ENCODE measurements around the gene DLG2. TPM values are rescaled to one million over a fixed set of nuclear protein-coding genes. Genes with fewer than 3 reads are reported as not detected.

DLG2 gene
- total RNA-seq, 1 experiment from 2014 or later = 2.7 TPM

DNA sequence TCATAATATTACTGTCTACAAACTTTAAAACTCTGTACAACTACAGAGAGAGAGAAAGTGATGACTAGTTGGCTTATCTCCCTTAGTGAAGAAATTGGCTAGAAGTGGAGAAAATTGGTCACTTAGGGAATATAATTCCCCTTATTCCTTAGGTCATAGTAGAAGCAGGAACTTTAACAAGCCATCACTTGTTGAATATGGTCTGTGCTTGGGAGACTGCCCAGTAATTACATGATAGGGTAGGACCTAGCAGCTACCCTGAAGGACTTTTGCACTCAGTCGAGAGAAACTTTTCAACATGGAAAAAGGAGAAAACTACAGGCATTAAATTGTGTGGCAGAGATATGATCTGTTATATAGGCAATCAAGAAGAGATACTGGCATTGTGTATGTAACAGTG lies 1764.5 kb downstream of the DLG2 start:
- no peak overlapping the region for H3K4me2 ChIP-seq (ENCODE audit: low read depth, low read length, poor library complexity, severe bottlenecking)

DNA sequence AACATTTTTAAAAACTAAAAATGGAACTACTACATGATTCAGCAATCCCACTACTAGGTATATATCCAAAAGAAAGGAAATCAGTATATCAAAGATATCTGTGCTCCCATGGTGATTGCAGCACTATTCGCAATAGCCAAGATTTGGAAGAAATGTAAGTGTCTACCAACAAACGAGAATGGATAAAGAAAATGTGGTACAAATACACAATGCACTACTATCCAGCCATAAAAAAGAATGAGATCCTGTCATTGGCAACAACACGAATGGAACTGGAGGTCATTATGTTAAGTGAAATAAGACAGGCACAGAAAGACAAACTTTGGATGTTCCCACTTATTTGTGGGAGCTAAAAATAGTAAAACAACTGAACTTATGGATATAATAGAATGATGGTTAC lies 1765.1 kb downstream of the DLG2 start:
- no peaks in the 10 kb centered on the region for H3K9me2 ChIP-seq (replicated peaks; ENCODE audit: insufficient read depth, low read length)
- H3K4me1 ChIP-seq (ENCODE audit: low read length) = no peaks in the 10 kb centered on the region
- H3K9ac ChIP-seq (ENCODE audit: low read length) = no peak overlapping the region

More for the DNA sequence above, 1764.5 kb downstream of the DLG2 start:
- no peak overlapping the region for H3K27ac ChIP-seq (ENCODE audit: low read length)
- no peak overlapping the region for H3K9ac ChIP-seq (ENCODE audit: low read length)
- H4K20me1 ChIP-seq (ENCODE audit: insufficient read depth, low read depth, low read length) = no peaks in the 10 kb centered on the region
- H3K4me1 ChIP-seq (ENCODE audit: low read length) = no peaks in the 10 kb centered on the region
- no peaks in the 10 kb centered on the region for H3K79me2 ChIP-seq (ENCODE audit: low read length)
- no peaks in the 10 kb centered on the region for H3K9me2 ChIP-seq (replicated peaks; ENCODE audit: insufficient read depth, low read length)
- H3K27me3 ChIP-seq (ENCODE audit: low read length) = no peaks in the 10 kb centered on the region
- no peak for DNase-seq
- no peak overlapping the region for H3K4me3 ChIP-seq (ENCODE audit: low read length)
- H3K9me3 ChIP-seq (ENCODE audit: low read length) = no peaks in the 10 kb centered on the region
- no peaks in the 10 kb centered on the region for H3K36me3 ChIP-seq (ENCODE audit: insufficient read depth, low read length)
- H2AFZ ChIP-seq (ENCODE audit: low read length) = no peak overlapping the region

DNA sequence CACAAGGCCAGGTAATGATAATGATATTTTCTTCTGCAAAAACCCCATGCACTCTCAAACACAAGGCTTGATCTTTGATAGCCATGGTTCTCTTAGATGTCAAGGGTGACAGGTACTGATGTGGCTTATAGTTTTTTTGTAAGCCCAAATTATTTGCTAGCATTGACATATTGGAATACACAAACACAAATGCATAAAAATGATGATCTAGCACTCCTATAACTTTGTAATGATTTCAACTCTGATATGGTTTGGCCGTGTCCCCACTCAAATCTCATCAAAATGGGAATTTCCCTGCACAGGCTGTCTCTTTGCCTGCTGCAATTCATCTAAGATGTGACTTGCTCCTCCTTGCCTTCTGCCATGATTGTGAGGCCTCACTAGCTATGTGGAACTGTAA lies 1768.5 kb downstream of the DLG2 start:
- H2AFZ ChIP-seq (ENCODE audit: low read length) = no peak overlapping the region
- no peaks in the 10 kb centered on the region for H3K79me2 ChIP-seq (ENCODE audit: low read length)
- H3K9me3 ChIP-seq (ENCODE audit: low read length) = no peaks in the 10 kb centered on the region
- H3K27ac ChIP-seq (ENCODE audit: low read length) = no peak overlapping the region
- no peak overlapping the region for H3K4me2 ChIP-seq (ENCODE audit: low read depth, low read length, poor library complexity, severe bottlenecking)
- no peak overlapping the region for H3K9ac ChIP-seq (ENCODE audit: low read length)
- H3K9me2 ChIP-seq (replicated peaks; ENCODE audit: insufficient read depth, low read length) = no peaks in the 10 kb centered on the region
- DNase-seq = no peak
- H3K4me1 ChIP-seq (ENCODE audit: low read length) = no peaks in the 10 kb centered on the region
- H4K20me1 ChIP-seq (ENCODE audit: insufficient read depth, low read depth, low read length) = no peaks in the 10 kb centered on the region
- H3K27me3 ChIP-seq (ENCODE audit: low read length) = no peaks in the 10 kb centered on the region
- no peaks in the 10 kb centered on the region for H3K36me3 ChIP-seq (ENCODE audit: insufficient read depth, low read length)
- no peak overlapping the region for H3K4me3 ChIP-seq (ENCODE audit: low read length)

More for the DNA sequence above, 1765.1 kb downstream of the DLG2 start:
- no peak overlapping the region for H3K27ac ChIP-seq (ENCODE audit: low read length)
- no peak overlapping the region for H3K4me2 ChIP-seq (ENCODE audit: low read depth, low read length, poor library complexity, severe bottlenecking)
- no peaks in the 10 kb centered on the region for H3K27me3 ChIP-seq (ENCODE audit: low read length)
- no peak overlapping the region for H2AFZ ChIP-seq (ENCODE audit: low read length)
- no peaks in the 10 kb centered on the region for H3K9me3 ChIP-seq (ENCODE audit: low read length)
- H3K4me3 ChIP-seq (ENCODE audit: low read length) = no peak overlapping the region
- no peak for DNase-seq
- no peaks in the 10 kb centered on the region for H4K20me1 ChIP-seq (ENCODE audit: insufficient read depth, low read depth, low read length)
- H3K36me3 ChIP-seq (ENCODE audit: insufficient read depth, low read length) = no peaks in the 10 kb centered on the region
- no peaks in the 10 kb centered on the region for H3K79me2 ChIP-seq (ENCODE audit: low read length)

DNA sequence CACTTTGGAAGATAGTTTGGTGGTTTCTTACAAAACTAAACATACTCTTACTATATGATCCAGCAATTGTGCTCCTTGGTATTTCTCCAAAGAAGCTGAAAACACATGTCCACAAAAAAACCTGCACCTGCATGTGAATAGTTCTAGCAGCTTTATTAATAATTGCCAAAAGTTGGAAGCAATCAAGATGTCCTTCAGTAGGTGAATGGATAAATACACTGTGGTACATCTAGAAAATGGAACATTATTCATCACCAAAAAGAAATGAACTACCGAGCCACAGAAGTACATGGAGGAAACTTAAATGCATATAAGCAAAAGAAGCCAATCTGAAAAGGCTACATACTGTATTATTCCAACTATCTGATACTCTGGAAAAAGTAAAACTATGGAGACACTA lies 1771.9 kb downstream of the DLG2 start:
- DNase-seq = no peak

DNA sequence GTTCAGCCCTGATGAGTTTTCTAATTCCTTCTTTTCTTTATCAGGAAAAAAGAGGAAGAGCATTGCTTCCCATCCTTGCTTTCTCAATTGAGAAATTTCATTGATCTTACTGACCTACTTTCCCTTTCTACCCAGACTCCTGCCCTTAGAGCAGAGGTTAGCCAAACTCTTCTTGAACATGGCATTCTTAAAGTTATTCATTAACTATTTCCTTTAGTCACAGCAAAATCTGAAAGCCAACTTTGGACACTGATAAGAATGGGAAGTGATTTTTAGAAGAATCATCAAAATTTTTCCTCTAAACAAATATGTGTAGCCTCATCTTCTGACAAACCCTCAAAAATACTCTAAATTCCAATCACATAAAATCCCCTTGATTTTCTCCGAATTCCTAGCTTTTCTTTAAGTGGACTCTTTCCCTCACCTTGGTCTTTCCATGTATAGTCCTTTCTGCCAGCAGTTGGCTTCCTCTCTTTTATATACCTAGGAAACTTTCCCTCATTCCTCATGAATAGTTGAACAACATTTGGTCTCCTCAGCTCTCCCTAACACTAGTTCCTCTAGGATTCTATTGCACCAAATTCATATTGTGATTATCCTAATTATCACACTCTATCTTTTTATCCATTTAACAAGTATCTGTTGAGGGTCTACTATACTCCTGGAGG lies 1774.2 kb downstream of the DLG2 start:
- Histone ChIP-seq H3K4me3 (ENCODE audit: low read length) (no peak overlapping the region), H3K27ac (ENCODE audit: low read length) (no peak overlapping the region), H3K27me3 (ENCODE audit: low read length) (no peaks in the 10 kb centered on the region), H3K9ac (ENCODE audit: low read length) (no peak overlapping the region), H3K4me1 (ENCODE audit: low read length) (no peaks in the 10 kb centered on the region), H3K36me3 (ENCODE audit: insufficient read depth, low read length) (no peaks in the 10 kb centered on the region), H3K9me3 (ENCODE audit: low read length) (no peaks in the 10 kb centered on the region), H2AFZ (ENCODE audit: low read length) (no peak overlapping the region), H3K9me2 (replicated peaks; ENCODE audit: insufficient read depth, low read length) (no peaks in the 10 kb centered on the region), H4K20me1 (ENCODE audit: insufficient read depth, low read depth, low read length) (no peaks in the 10 kb centered on the region), H3K79me2 (ENCODE audit: low read length) (no peaks in the 10 kb centered on the region), H3K4me2 (ENCODE audit: low read depth, low read length, poor library complexity, severe bottlenecking) (no peak overlapping the region)
- no peak for DNase-seq

More for the DNA sequence above, 1771.9 kb downstream of the DLG2 start:
- no peak overlapping the region for H3K9ac ChIP-seq (ENCODE audit: low read length)
- no peaks in the 10 kb centered on the region for H3K79me2 ChIP-seq (ENCODE audit: low read length)
- no peaks in the 10 kb centered on the region for H3K9me3 ChIP-seq (ENCODE audit: low read length)
- H3K36me3 ChIP-seq (ENCODE audit: insufficient read depth, low read length) = no peaks in the 10 kb centered on the region
- no peaks in the 10 kb centered on the region for H4K20me1 ChIP-seq (ENCODE audit: insufficient read depth, low read depth, low read length)
- no peaks in the 10 kb centered on the region for H3K9me2 ChIP-seq (replicated peaks; ENCODE audit: insufficient read depth, low read length)
- H3K27ac ChIP-seq (ENCODE audit: low read length) = no peak overlapping the region
- no peaks in the 10 kb centered on the region for H3K27me3 ChIP-seq (ENCODE audit: low read length)
- H3K4me3 ChIP-seq (ENCODE audit: low read length) = no peak overlapping the region
- no peaks in the 10 kb centered on the region for H3K4me1 ChIP-seq (ENCODE audit: low read length)
- H2AFZ ChIP-seq (ENCODE audit: low read length) = no peak overlapping the region
- H3K4me2 ChIP-seq (ENCODE audit: low read depth, low read length, poor library complexity, severe bottlenecking) = no peak overlapping the region

DNA sequence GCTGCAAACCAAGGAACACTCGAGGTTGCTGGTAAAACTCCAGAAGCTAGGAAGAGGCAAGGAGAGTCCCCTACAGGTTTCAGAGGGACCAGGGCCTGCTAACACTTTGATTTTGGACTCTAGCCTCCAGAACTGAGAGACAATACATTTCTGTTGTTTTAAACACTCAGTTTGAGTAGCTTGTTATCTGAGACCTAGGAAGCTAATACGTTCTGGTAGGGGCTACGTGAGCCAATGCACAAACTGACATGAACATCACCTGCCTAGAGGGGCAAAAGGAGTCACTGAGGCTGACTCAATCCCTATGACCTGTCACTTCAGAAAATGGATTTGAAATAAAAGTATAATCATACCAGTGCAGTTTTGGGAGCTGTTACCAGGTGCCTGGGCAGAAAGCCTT lies 1775.1 kb downstream of the DLG2 start:
- no peak overlapping the region for H3K4me2 ChIP-seq (ENCODE audit: low read depth, low read length, poor library complexity, severe bottlenecking)
- H3K9ac ChIP-seq (ENCODE audit: low read length) = no peak overlapping the region
- H3K27ac ChIP-seq (ENCODE audit: low read length) = no peak overlapping the region
- no peaks in the 10 kb centered on the region for H3K4me1 ChIP-seq (ENCODE audit: low read length)
- H3K4me3 ChIP-seq (ENCODE audit: low read length) = no peak overlapping the region
- H3K9me3 ChIP-seq (ENCODE audit: low read length) = no peaks in the 10 kb centered on the region
- no peak overlapping the region for H2AFZ ChIP-seq (ENCODE audit: low read length)
- H4K20me1 ChIP-seq (ENCODE audit: insufficient read depth, low read depth, low read length) = no peaks in the 10 kb centered on the region
- DNase-seq = no peak
- no peaks in the 10 kb centered on the region for H3K27me3 ChIP-seq (ENCODE audit: low read length)
- H3K79me2 ChIP-seq (ENCODE audit: low read length) = no peaks in the 10 kb centered on the region
- no peaks in the 10 kb centered on the region for H3K36me3 ChIP-seq (ENCODE audit: insufficient read depth, low read length)
- no peaks in the 10 kb centered on the region for H3K9me2 ChIP-seq (replicated peaks; ENCODE audit: insufficient read depth, low read length)

DNA sequence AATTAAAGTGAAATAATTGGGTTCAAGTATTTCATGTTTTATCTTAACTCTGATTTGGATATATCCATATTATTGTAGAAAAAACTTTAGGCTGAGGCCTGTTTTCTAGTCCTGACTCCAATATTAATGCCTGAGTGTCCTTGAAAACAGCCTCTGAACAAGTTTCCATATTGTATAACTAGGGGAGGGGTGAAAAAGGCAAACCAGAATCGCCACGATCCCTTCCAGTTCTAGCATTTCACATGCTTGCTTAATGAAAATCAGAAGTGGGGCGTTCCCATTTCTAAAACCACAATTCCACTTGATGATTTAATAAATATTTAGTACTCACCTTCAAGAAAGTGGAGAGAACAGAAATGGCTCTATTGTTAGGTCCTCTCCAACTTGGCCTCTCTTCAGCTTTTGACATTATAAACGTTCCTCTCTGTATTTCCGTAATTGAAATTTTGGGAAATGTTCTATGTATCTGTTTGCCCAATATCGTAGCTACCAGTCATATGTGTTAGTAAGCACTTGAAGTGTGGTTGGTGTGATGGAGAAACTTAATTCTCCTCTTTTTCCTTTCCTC lies 1779.6 kb downstream of the DLG2 start:
- DNase-seq = no peak
- no peaks in the 10 kb centered on the region for H3K27me3 ChIP-seq (ENCODE audit: low read length)
- H3K9ac ChIP-seq (ENCODE audit: low read length) = no peak overlapping the region
- no peak overlapping the region for H3K27ac ChIP-seq (ENCODE audit: low read length)
- no peak overlapping the region for H2AFZ ChIP-seq (ENCODE audit: low read length)
- H4K20me1 ChIP-seq (ENCODE audit: insufficient read depth, low read depth, low read length) = no peaks in the 10 kb centered on the region
- H3K4me1 ChIP-seq (ENCODE audit: low read length) = peaks cover 6% of the 10 kb centered on the region; the same call in 1 of the 2 replicates
- no peaks in the 10 kb centered on the region for H3K9me3 ChIP-seq (ENCODE audit: low read length)
- H3K79me2 ChIP-seq (ENCODE audit: low read length) = no peaks in the 10 kb centered on the region
- no peaks in the 10 kb centered on the region for H3K9me2 ChIP-seq (replicated peaks; ENCODE audit: insufficient read depth, low read length)
- no peaks in the 10 kb centered on the region for H3K36me3 ChIP-seq (ENCODE audit: insufficient read depth, low read length)
- H3K4me2 ChIP-seq (ENCODE audit: low read depth, low read length, poor library complexity, severe bottlenecking) = no peak overlapping the region
- no peak overlapping the region for H3K4me3 ChIP-seq (ENCODE audit: low read length)

DNA sequence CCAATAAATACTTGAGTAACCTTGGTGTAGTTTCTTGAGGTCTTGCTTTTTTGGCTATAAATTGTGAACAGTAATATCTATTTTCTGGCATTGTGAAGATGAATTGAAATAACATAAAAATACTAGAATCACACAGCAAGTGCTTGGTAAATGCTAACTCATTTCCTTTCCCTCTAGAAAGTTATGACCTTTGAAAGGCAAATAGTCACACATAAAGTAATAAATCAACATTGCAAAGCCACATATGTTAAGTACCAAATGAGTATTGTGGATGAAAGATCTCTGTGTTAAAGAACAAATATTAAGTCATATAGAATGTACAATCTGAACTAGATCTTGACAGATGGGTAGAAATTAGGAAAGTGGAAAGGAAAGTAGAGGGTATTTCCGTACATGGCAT lies 1781.3 kb downstream of the DLG2 start:
- Histone ChIP-seq H3K9ac (ENCODE audit: low read length) (no peak overlapping the region), H3K79me2 (ENCODE audit: low read length) (no peaks in the 10 kb centered on the region), H3K27me3 (ENCODE audit: low read length) (no peaks in the 10 kb centered on the region), H3K27ac (ENCODE audit: low read length) (no peak overlapping the region), H4K20me1 (ENCODE audit: insufficient read depth, low read depth, low read length) (no peaks in the 10 kb centered on the region), H3K4me3 (ENCODE audit: low read length) (no peak overlapping the region), H3K36me3 (ENCODE audit: insufficient read depth, low read length) (no peaks in the 10 kb centered on the region), H3K9me2 (replicated peaks; ENCODE audit: insufficient read depth, low read length) (no peaks in the 10 kb centered on the region), H3K9me3 (ENCODE audit: low read length) (no peaks in the 10 kb centered on the region), H3K4me1 (ENCODE audit: low read length) (peaks cover 6% of the 10 kb centered on the region; the same call in 1 of the 2 replicates), H3K4me2 (ENCODE audit: low read depth, low read length, poor library complexity, severe bottlenecking) (no peak overlapping the region), H2AFZ (ENCODE audit: low read length) (no peak overlapping the region)
- DNase-seq = no peak

Data from Karpas-422 (cell line).